Measurements from ENCODE around the gene POU4F1. TPM values are rescaled to one million over a fixed set of nuclear protein-coding genes. Genes with fewer than 3 reads are reported as not detected.

POU4F1 gene
- total RNA-seq, 1 donor from 2014 or later = not detected

GRCh38 chr13:78611040-78611439, 7.7 kb upstream of the POU4F1 start:
- no peak for TF ChIP-seq CTCF (conservative IDR thresholded peaks at IDR 0.05; ENCODE audit: low read depth, low read length)
- no peak for DNase-seq (ENCODE audit: low read depth)
- no peak overlapping the region for H3K4me3 ChIP-seq (ENCODE audit: low read depth, low read length)

GRCh38 chr13:78610381-78610883, 7.1 kb upstream of the POU4F1 start:
- TF ChIP-seq CTCF (conservative IDR thresholded peaks at IDR 0.05; ENCODE audit: low read depth, low read length) = no peak
- H3K4me3 ChIP-seq (ENCODE audit: low read depth, low read length) = no peak overlapping the region
- DNase-seq (ENCODE audit: low read depth) = no peak

- TF ChIP-seq CTCF (conservative IDR thresholded peaks at IDR 0.05; ENCODE audit: low read depth, low read length) = no peak
- peak overlapping the region; percentile 45 for H3K4me3 ChIP-seq (ENCODE audit: low read depth, low read length)
- no peak for DNase-seq (ENCODE audit: low read depth)
Observed at GRCh38 chr13:78609464-78610205, 6.3 kb upstream of the POU4F1 start.

GRCh38 chr13:78608688-78609463, 5.5 kb upstream of the POU4F1 start:
- no peak for TF ChIP-seq CTCF (conservative IDR thresholded peaks at IDR 0.05; ENCODE audit: low read depth, low read length)
- H3K4me3 ChIP-seq (ENCODE audit: low read depth, low read length) = peak overlapping the region; percentile 45
- no peak for DNase-seq (ENCODE audit: low read depth)

- no peak overlapping the region for H3K4me3 ChIP-seq (ENCODE audit: low read depth, low read length)
Observed at GRCh38 chr13:78608252-78608687, 4.9 kb upstream of the POU4F1 start.

More at GRCh38 chr13:78608252-78608687, 4.9 kb upstream of the POU4F1 start:
- no peak for DNase-seq (ENCODE audit: low read depth)
- no peak for TF ChIP-seq CTCF (conservative IDR thresholded peaks at IDR 0.05; ENCODE audit: low read depth, low read length)
